GM12891 (cell line): ENCODE data around the gene DELE1.

ENCODE experiments used
- PAX5 ChIP-seq: IDR thresholded peaks from 2 replicates; pipeline ENCODE4 v1.6.1; 2011; ENCODE audit warnings: low read length, moderate library complexity, mild to moderate bottlenecking; ENCODE audit not compliant: insufficient read depth, severe bottlenecking
- POLR2A ChIP-seq: IDR thresholded peaks from 2 replicates; pipeline ENCODE4 v1.6.1; 2011; ENCODE audit warnings: low read depth, low read length, control low read depth
- POLR2AphosphoS5 ChIP-seq: IDR thresholded peaks from 2 replicates; pipeline ENCODE4 v1.6.1; 2011; ENCODE audit warnings: low read depth, low read length, control low read depth

DNA sequence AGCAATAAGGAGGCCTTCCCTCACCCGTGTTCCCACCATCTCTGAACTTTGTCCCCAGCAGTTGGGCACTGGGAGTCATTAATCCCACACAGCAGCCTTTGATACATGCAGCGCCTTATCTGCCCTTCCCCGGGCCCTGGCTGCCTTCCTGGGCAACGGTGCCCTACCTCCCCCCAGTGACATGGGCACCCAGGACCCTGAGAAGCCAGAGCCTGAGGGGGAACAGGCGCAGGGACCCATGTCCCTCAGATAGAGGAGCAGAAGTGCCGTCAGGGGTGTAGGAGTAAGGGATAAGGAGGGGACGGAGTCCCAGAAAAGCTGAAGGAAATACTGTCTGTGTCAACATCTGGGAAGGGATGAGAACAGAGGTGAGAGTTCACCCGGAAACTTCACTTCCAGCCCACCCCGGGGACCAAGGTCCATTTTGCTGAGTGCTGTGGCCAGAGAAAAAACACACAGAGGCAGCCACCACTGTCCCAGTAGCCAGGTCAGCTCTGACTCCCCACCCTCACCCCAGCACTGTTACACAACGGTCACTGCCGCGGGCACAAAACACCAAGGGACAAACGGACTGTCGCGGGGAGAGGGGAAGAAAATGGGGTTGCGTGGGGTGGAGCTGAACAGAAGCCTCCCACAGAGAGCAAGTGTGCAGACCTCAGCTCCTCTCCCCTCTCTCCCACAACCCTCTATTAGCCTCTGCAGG, 49.3 kb upstream of the DELE1 start:
- TF ChIP-seq POLR2AphosphoS5 (no peak), PAX5 (no peak), POLR2A (no peak)
